ENCODE data around the gene CAPN5. TPM values are rescaled to one million over a fixed set of nuclear protein-coding genes. Genes with fewer than 3 reads are reported as not detected.
A peak's percentile ranks its signal among the peaks of the same experiment; 100 is the strongest.

CAPN5 gene
- total RNA-seq, 1 experiment from 2014 or later = 12.9 TPM

- no peak for DNase-seq (ENCODE audit: low read depth)
These were observed 16.2 kb downstream of the CAPN5 start for GRCh38 chr11:77082838-77083565.

GRCh38 chr11:77083566-77084245 is 16.9 kb downstream of the CAPN5 start:
- no peak for DNase-seq (ENCODE audit: low read depth)

- DNase-seq (ENCODE audit: low read depth) = no peak
These were observed 17.9 kb downstream of the CAPN5 start for GRCh38 chr11:77084581-77085191.

GRCh38 chr11:77085652-77086051 is 18.9 kb downstream of the CAPN5 start:
- no peak for DNase-seq (ENCODE audit: low read depth)

- DNase-seq (ENCODE audit: low read depth) = no peak
These were observed 20.0 kb downstream of the CAPN5 start for GRCh38 chr11:77086521-77087472.

- no peak for DNase-seq (ENCODE audit: low read depth)
These were observed 21.0 kb downstream of the CAPN5 start for GRCh38 chr11:77087723-77088225.

- DNase-seq (ENCODE audit: low read depth) = no peak
These were observed 21.6 kb downstream of the CAPN5 start for GRCh38 chr11:77088236-77089003.

GRCh38 chr11:77089004-77089545 is 22.3 kb downstream of the CAPN5 start:
- DNase-seq (ENCODE audit: low read depth) = no peak

GRCh38 chr11:77090046-77090372 is 23.2 kb downstream of the CAPN5 start:
- no peak for DNase-seq (ENCODE audit: low read depth)

- no peak for DNase-seq (ENCODE audit: low read depth)
These were observed 23.8 kb downstream of the CAPN5 start for GRCh38 chr11:77090373-77091111.

GRCh38 chr11:77091146-77091940 is 24.6 kb downstream of the CAPN5 start:
- peak; percentile 67 for DNase-seq (ENCODE audit: low read depth)

- no peak for DNase-seq (ENCODE audit: low read depth)
These were observed 25.6 kb downstream of the CAPN5 start for GRCh38 chr11:77092382-77092781.

- DNase-seq (ENCODE audit: low read depth) = no peak
These were observed 26.5 kb downstream of the CAPN5 start for GRCh38 chr11:77093056-77093891.

- DNase-seq (ENCODE audit: low read depth) = no peak
These were observed 27.4 kb downstream of the CAPN5 start for GRCh38 chr11:77093987-77094840.

GRCh38 chr11:77094841-77095365 is 28.1 kb downstream of the CAPN5 start:
- no peak for DNase-seq (ENCODE audit: low read depth)
